ENCODE results near the gene LRRC51. TPM values are rescaled to one million over a fixed set of nuclear protein-coding genes. Genes with fewer than 3 reads are reported as not detected.

Gene LRRC51
- total and polyA plus RNA-seq, 2 of the 8 experiments (the other 6 are each of a cell fraction or from before 2014, with no cell fraction given): 7.7 to 7.9 TPM

- no peak overlapping the region for H3K4me2 ChIP-seq (ENCODE audit: insufficient read depth in 1 of 2, low read depth in 2 of 2, low read length in 2 of 2)
- no peak overlapping the region for H3K9ac ChIP-seq (replicated peaks in 1 of 4; ENCODE audit: extremely low read depth in 1 of 4, low read depth in 3 of 4, low read length in 3 of 4)
- peaks cover 0 to 6% of the 10 kb centered on the region in 2 experiments for H4K20me1 ChIP-seq (replicated peaks in 1 of 2; ENCODE audit: control insufficient read depth in 1 of 2, insufficient read depth in 2 of 2, low read length in 2 of 2)
- H4K8ac ChIP-seq (ENCODE audit: extremely low read depth, insufficient read depth, low read length): no peak overlapping the region
- H3K36me3 ChIP-seq (ENCODE audit: control insufficient read depth in 2 of 4, insufficient read depth in 4 of 4, low read length in 3 of 4): peaks cover 0 to 10% (median 2%) of the 10 kb centered on the region in 4 experiments; a peak in 3 of 8 replicates
- no peak overlapping the region for H3K14ac ChIP-seq (ENCODE audit: insufficient read length)
- no peak overlapping the region for H2AK5ac ChIP-seq (ENCODE audit: low read depth, low read length)
- no peaks in the 10 kb centered on the region for H3K9me3 ChIP-seq (ENCODE audit: insufficient read depth in 2 of 2, low read depth in 1 of 2, low read length in 1 of 2)
- peaks cover 0 to 31% of the 10 kb centered on the region in 2 experiments; a peak in 3 of 4 replicates for H3K79me2 ChIP-seq (ENCODE audit: control insufficient read depth in 1 of 2, insufficient read depth in 2 of 2, low read length in 2 of 2)
- TF ChIP-seq RXRA (IDR thresholded peaks at IDR 0.05; ENCODE audit: insufficient read depth, low read depth, low read length) (no peak), NRF1 (IDR thresholded peaks at IDR 0.05; ENCODE audit: low read depth, low read length) (no peak), KDM1A (IDR thresholded peaks at IDR 0.05; ENCODE audit: borderline replicate concordance, low read length) (no peak), KDM5A (IDR thresholded peaks at IDR 0.05; ENCODE audit: low read length) (no peak), CEBPB (IDR thresholded peaks at IDR 0.05; ENCODE audit: low read depth, low read length) (no peak)
- no peaks in the 10 kb centered on the region for H3K23me2 ChIP-seq (ENCODE audit: low read depth, low read length)
- no peak overlapping the region for H2BK120ac ChIP-seq (replicated peaks; ENCODE audit: low read depth, low read length)
- H3K27me3 ChIP-seq (replicated peaks in 1 of 4; ENCODE audit: control insufficient read depth in 3 of 4, extremely low read depth in 1 of 4, insufficient read depth in 3 of 4, low read length in 3 of 4): no peaks in the 10 kb centered on the region
- no peak overlapping the region for H2AFZ ChIP-seq (ENCODE audit: low read length)
- ChIA-PET POLR2A (ENCODE audit: partially characterized antibody) (interaction anchor here (0.9 to 1.5 kb wide), 2 partner anchors 21 to 31 kb away, joined by 3 to 4 read pairs; no protein-coding TSS in a partner anchor), CTCF (ENCODE audit: partially characterized antibody) (interaction anchor here (1.0 to 1.2 kb wide), 6 partner anchors 9 to 37 kb away, joined by 3 to 5 read pairs (median 3); no protein-coding TSS in a partner anchor)
- no peak overlapping the region for H3K4ac ChIP-seq (replicated peaks; ENCODE audit: insufficient read length, low read depth, low read length)
- no peak overlapping the region for H2BK15ac ChIP-seq (ENCODE audit: low read length)
- no peak overlapping the region for H3K4me3 ChIP-seq (ENCODE audit: extremely low read depth in 1 of 4, insufficient read depth in 2 of 4, low read depth in 3 of 4, low read length in 4 of 4)
- H4K91ac ChIP-seq (replicated peaks; ENCODE audit: insufficient read length, low read length): no peak overlapping the region
- no peak overlapping the region for H2BK5ac ChIP-seq (ENCODE audit: low read depth, low read length)
- no peak overlapping the region for H3K18ac ChIP-seq (ENCODE audit: extremely low read depth, low read length)
- WGBS, 2 experiments (ENCODE audit: extremely low coverage in 1 of 2, insufficient coverage in 1 of 2, insufficient read length in 1 of 2, insufficient replicate concordance in 2 of 2, low coverage in 1 of 2, low lambda C conversion rate in 2 of 2, missing lambda C conversion rate in 1 of 2): 90% methylated on average over 5 of the region's 5 CpGs; no CpG with 5 or more reads in 1 of the 2 experiments
- H3K56ac ChIP-seq (replicated peaks; ENCODE audit: insufficient read length, low read depth, low read length): no peak overlapping the region
- no peaks in the 10 kb centered on the region for H3K4me1 ChIP-seq (replicated peaks in 1 of 4; ENCODE audit: control insufficient read depth in 3 of 4, insufficient read depth in 4 of 4, low read length in 3 of 4)
- H3K79me1 ChIP-seq (ENCODE audit: low read depth, low read length): no peaks in the 10 kb centered on the region; the same call in 1 of the 2 replicates
- H3K27ac ChIP-seq (ENCODE audit: low read depth, low read length): no peak overlapping the region
- DNase-seq (ENCODE audit: low read depth in 1 of 2, low spot score in 2 of 2) (no peak), FAIRE-seq (no peak)
- H2BK12ac ChIP-seq (ENCODE audit: low read depth, low read length): no peak overlapping the region
- H4K5ac ChIP-seq (ENCODE audit: insufficient read length, low read depth, low read length): no peak overlapping the region
- H2BK20ac ChIP-seq (ENCODE audit: low read length): no peak overlapping the region
- H3K23ac ChIP-seq (ENCODE audit: insufficient read length): no peak overlapping the region
Measured at GRCh38 chr11:72061739-72062396, 18.8 kb upstream of the LRRC51 start.
